ENCODE results near the gene SCG2. TPM values are rescaled to one million over a fixed set of nuclear protein-coding genes. Genes with fewer than 3 reads are reported as not detected.
A peak's percentile ranks its signal among the peaks of the same experiment; 100 is the strongest.

The SCG2 gene
- total and polyA plus RNA-seq, 11 donors, result 0.07 to 2.4 (median 0.19) TPM; not detected in 2

DNA sequence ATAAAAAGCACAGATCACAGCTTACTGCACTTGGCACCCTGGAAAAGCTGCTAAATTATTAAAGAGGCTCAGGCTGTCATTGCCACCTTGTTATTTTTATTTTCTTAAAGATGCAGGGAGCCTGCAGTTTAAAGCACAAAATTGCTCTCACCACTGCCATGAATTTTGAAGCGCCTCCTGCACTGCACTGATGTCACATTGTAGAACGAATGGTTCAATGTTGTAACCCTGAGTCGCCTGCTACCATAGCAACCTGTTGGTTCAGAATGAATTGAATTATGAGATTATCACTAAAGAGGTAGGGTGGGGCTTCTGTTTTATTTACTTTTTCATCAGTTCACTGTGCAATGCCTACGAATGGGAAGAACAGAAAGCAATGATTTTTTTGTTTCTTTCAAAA, 16.5 kb downstream of the SCG2 start:
- H3K27ac ChIP-seq, result no peak overlapping the region
- no peak overlapping the region for H3K4me3 ChIP-seq
- ATAC-seq (peak in 1 of 4 donors; percentile 28), DNase-seq (no peak)
- no peaks in the 10 kb centered on the region for H3K27me3 ChIP-seq
- H3K9me3 ChIP-seq, result no peaks in the 10 kb centered on the region
- WGBS, 4 donors, result 58 to 71% (median 65%) methylated on average over 4 of the region's 4 CpGs
- peaks cover 0 to 19% (median 0%) of the 10 kb centered on the region in 12 donors for H3K4me1 ChIP-seq
- TF ChIP-seq POLR2A (IDR thresholded peaks at IDR 0.05), result no peak
- TF ChIP-seq, protein P1, sequence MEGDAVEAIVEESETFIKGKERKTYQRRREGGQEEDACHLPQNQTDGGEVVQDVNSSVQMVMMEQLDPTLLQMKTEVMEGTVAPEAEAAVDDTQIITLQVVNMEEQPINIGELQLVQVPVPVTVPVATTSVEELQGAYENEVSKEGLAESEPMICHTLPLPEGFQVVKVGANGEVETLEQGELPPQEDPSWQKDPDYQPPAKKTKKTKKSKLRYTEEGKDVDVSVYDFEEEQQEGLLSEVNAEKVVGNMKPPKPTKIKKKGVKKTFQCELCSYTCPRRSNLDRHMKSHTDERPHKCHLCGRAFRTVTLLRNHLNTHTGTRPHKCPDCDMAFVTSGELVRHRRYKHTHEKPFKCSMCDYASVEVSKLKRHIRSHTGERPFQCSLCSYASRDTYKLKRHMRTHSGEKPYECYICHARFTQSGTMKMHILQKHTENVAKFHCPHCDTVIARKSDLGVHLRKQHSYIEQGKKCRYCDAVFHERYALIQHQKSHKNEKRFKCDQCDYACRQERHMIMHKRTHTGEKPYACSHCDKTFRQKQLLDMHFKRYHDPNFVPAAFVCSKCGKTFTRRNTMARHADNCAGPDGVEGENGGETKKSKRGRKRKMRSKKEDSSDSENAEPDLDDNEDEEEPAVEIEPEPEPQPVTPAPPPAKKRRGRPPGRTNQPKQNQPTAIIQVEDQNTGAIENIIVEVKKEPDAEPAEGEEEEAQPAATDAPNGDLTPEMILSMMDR (IDR thresholded peaks at IDR 0.05), result no peak
- H3K36me3 ChIP-seq, result no peaks in the 10 kb centered on the region
- intact Hi-C loops (cut with DNase I), result no loop called here

DNA sequence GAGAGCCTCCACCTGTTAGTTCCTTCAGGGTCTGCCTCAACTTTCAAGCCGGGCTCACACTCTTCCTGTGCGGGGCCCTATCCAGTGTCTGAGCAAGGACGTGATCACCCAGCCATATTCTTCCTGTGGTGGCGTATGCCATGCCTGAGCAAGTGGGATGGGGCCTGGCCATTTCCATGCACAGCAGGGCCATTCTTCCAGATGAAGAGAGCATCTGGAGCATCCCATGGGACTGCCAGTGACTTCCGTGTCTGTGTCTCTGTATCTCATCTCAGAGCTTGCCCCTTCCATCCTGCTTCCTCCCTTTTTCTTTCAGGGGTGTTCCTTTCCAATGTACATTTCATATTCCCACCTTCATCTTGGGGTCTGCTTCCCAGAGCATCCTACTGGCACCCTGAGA, 20.2 kb downstream of the SCG2 start:
- Histone ChIP-seq H3K9me3 (no peaks in the 10 kb centered on the region), H3K27ac (no peak overlapping the region), H3K4me3 (no peak overlapping the region), H3K4me1 (peaks cover 0 to 18% (median 0%) of the 10 kb centered on the region in 12 donors), H3K27me3 (no peaks in the 10 kb centered on the region), H3K36me3 (no peaks in the 10 kb centered on the region)
- intact Hi-C loops (cut with DNase I), result no loop called here
- 71 to 86% (median 79%) methylated on average over 5 of the region's 5 CpGs for WGBS, 4 donors
- DNase-seq, result no peak
- no peak for ATAC-seq
- no peak for TF ChIP-seq POLR2A (IDR thresholded peaks at IDR 0.05)
- TF ChIP-seq, protein P1 (IDR thresholded peaks at IDR 0.05), result no peak

DNA sequence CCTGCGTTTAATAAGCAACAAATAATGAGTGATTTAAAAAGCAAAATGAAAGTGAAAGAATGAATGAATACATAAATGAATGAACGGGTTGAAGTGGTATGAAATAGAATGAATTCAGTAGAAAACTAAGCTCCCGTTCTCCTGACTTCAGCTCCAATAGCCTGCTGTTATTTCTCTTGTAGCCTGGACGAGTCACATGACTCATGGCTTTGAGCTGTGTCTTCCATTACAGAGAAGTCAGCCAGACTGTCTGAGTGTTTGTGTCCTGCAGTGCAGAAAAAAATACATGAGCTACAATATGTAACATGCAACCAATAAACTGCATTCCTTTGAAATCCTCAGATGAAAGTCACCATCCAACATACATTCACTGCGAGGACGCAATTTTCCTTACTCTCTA, 21.2 kb downstream of the SCG2 start:
- Histone ChIP-seq H3K36me3 (no peaks in the 10 kb centered on the region), H3K4me1 (peaks cover 0 to 8% (median 0%) of the 10 kb centered on the region in 12 donors), H3K27me3 (no peaks in the 10 kb centered on the region), H3K4me3 (peak overlapping the region in 1 of 12 donors; percentile 9), H3K9me3 (no peaks in the 10 kb centered on the region), H3K27ac (no peak overlapping the region)
- TF ChIP-seq POLR2A (IDR thresholded peaks at IDR 0.05), result no peak
- TF ChIP-seq, protein P1 (IDR thresholded peaks at IDR 0.05), result no peak
- ATAC-seq, result peak in 3 of 4 donors; percentile 58 to 80 (median 65)
- 53 to 71% (median 58%) methylated on average over 6 of the region's 6 CpGs for WGBS, 4 donors
- intact Hi-C loops (cut with DNase I), result loop anchor here in 1 of 10 donors (2.0 kb wide), 1 partner anchor 58 kb away; no protein-coding TSS in a partner anchor
- no peak for DNase-seq

DNA sequence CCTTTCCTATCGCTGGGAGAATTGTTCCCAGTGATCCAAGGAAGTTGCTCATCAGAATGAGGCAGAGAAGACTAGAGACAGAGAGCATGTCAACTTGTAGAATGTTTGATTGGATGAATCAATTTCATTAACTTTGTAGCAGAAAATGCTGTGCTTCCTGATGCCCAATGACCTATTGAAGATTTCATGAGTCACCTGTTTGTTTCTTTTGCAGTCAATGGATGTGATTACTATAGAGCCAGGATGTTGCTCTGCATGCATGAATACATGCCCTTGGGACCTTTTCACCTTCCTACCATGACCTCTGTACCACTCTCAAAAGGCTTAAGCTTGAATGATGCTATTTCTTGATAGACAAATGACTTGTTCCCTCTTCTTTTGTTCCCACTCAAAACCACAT, 23.3 kb downstream of the SCG2 start:
- DNase-seq (no peak), ATAC-seq (no peak)
- Histone ChIP-seq H3K4me3 (no peak overlapping the region), H3K4me1 (peaks cover 0 to 8% (median 0%) of the 10 kb centered on the region in 12 donors), H3K27me3 (no peaks in the 10 kb centered on the region), H3K9me3 (no peaks in the 10 kb centered on the region), H3K36me3 (no peaks in the 10 kb centered on the region), H3K27ac (no peak overlapping the region)
- intact Hi-C loops (cut with DNase I), result no loop called here
- no peak for TF ChIP-seq POLR2A (IDR thresholded peaks at IDR 0.05)
- TF ChIP-seq, protein P1 (IDR thresholded peaks at IDR 0.05), result no peak
- 77 to 94% (median 88%) methylated on average over 1 of the region's 1 CpG for WGBS, 4 donors

Data from heart left ventricle (tissue), 16 donors.